Omental fat pad (tissue), 4 donors: ENCODE data around the gene VEGFA. TPM values are rescaled to one million over a fixed set of nuclear protein-coding genes. Genes with fewer than 3 reads are reported as not detected.
A peak's percentile ranks its signal among the peaks of the same experiment; 100 is the strongest.

ENCODE experiments used
- ATAC-seq: fragments of 150-250 bp; one replicate; pipeline ENCODE4 v1.9.1; 2016; ENCODE audit warnings: mild to moderate bottlenecking, moderate library complexity; ENCODE audit not compliant: low FRiP score
- DNase-seq: peaks from one replicate; pipeline ENCODE4 v3.0.0-alpha.2; 2019; ENCODE audit warnings: low spot score
- total RNA-seq, 4 donors: library from RNA; depleted of rRNA; stranded (reverse); fragments of >200 nt; gene quantifications; one replicate each; pipeline ENCODE4 v1.1.0, GENCODE V29; 2016
- TF ChIP-seq, protein P1 (sequence below), 3 donors: fragments of 450-650 bp; IDR thresholded peaks; one replicate each; pipeline ENCODE4 v1.5.1; 2016 to 2017; ENCODE audit warnings: antibody characterized with exemption in 3 of 3, mild to moderate bottlenecking in 3 of 3, moderate library complexity in 2 of 3

The VEGFA gene
- total RNA-seq, 4 donors from 2014 or later, result 157 to 656 (median 510) TPM

DNA sequence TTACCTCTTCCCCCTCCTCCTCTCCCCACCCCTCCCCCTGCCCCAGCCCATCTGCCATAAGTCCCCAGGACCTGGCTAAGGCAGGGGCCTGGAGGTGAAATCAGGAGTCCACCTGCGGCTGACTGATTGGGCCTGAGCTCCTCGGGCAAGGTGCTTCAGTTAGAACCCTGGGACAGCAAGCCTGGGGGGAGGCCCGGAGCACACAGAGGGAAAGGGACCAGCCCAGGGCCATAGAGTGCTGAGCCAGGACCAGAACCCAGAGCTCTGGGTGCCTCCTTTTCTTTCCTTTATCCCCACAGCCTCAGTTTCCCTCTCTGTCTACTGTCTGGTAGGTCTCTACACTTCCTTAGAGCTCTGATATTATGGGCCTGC lies 35.7 kb upstream of the VEGFA start:
- ATAC-seq (no peak), DNase-seq (no peak)
- TF ChIP-seq, protein P1, sequence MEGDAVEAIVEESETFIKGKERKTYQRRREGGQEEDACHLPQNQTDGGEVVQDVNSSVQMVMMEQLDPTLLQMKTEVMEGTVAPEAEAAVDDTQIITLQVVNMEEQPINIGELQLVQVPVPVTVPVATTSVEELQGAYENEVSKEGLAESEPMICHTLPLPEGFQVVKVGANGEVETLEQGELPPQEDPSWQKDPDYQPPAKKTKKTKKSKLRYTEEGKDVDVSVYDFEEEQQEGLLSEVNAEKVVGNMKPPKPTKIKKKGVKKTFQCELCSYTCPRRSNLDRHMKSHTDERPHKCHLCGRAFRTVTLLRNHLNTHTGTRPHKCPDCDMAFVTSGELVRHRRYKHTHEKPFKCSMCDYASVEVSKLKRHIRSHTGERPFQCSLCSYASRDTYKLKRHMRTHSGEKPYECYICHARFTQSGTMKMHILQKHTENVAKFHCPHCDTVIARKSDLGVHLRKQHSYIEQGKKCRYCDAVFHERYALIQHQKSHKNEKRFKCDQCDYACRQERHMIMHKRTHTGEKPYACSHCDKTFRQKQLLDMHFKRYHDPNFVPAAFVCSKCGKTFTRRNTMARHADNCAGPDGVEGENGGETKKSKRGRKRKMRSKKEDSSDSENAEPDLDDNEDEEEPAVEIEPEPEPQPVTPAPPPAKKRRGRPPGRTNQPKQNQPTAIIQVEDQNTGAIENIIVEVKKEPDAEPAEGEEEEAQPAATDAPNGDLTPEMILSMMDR (IDR thresholded peaks at IDR 0.05), result no peak

DNA sequence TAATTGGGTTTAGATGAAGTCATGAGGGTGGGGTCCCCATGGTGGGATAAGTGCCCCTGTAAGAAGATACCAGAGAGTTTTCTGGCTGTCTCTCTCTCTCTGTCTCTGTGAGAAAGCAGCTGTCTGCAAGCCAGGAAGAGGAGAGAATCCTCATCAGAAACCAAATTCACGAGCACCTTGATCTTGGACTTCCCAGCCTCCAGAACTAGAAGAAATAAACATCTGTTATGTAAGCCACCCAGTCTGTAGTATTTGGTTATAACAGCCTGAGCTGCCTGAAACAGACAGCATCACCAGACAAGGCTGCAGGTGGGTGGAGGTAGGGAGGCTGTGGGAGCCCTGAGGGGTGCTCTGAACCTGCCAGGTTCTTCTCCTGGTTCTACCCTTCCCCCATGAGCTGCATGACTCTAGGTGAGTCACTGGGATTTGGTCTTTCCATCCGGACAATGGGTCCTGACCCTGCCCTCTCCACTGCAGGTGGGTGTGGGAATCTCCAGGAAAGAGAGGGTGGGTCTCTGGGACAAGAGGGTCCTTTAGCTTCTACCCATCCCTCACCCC lies 34.3 kb upstream of the VEGFA start:
- DNase-seq (no peak), ATAC-seq (no peak)
- TF ChIP-seq, protein P1 (IDR thresholded peaks at IDR 0.05), result no peak

DNA sequence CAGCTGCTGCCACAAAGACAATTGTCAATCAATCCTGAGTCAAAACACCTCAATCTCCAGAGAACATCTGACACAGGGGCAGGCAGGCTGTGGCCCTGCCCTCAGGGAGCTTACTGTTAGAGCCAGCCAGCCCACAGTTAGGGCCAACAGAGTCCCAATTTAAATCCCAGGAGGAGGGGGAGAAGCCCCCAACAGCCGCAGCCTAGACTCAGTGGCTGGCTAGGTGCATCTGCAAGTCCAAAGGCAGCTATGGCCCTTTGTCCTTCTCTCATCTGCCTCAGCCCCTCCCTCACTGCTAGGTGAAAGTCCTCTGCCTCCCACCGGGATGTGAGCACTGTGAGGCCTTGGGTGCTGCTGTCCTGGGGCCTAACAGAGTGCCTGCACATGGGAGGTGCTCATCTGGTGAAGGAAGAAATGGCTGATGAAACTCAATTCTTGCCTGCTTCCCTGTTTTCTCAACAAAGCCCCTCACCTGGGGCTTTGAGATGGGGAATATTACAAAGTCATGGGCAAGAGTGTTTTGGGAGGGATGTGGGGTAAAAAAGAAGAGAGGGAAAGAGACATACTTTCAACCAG lies 33.7 kb upstream of the VEGFA start:
- TF ChIP-seq, protein P1 (IDR thresholded peaks at IDR 0.05), result no peak
- ATAC-seq (no peak), DNase-seq (no peak)

DNA sequence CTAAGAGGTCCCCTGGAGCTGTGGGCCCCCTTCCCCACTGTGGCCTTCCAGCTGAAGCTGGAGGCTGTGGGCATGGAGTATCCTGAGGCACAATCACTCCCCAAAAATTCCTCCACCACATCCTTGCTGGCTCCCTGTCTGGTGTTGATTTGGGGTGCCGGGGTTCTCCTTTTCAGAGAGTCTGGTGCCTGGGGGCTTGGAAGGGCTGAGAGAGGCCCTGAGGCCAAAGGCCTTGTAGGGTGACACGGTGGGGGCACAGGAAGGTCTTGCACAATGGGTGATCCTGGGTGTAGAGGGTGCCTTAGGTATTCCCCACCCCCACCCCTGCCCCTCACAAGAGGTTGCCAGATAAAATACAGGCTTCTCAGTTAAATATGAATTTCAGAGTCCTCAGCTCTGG lies 33.2 kb upstream of the VEGFA start:
- DNase-seq, result no peak
- TF ChIP-seq, protein P1 (IDR thresholded peaks at IDR 0.05), result no peak
- ATAC-seq, result no peak

DNA sequence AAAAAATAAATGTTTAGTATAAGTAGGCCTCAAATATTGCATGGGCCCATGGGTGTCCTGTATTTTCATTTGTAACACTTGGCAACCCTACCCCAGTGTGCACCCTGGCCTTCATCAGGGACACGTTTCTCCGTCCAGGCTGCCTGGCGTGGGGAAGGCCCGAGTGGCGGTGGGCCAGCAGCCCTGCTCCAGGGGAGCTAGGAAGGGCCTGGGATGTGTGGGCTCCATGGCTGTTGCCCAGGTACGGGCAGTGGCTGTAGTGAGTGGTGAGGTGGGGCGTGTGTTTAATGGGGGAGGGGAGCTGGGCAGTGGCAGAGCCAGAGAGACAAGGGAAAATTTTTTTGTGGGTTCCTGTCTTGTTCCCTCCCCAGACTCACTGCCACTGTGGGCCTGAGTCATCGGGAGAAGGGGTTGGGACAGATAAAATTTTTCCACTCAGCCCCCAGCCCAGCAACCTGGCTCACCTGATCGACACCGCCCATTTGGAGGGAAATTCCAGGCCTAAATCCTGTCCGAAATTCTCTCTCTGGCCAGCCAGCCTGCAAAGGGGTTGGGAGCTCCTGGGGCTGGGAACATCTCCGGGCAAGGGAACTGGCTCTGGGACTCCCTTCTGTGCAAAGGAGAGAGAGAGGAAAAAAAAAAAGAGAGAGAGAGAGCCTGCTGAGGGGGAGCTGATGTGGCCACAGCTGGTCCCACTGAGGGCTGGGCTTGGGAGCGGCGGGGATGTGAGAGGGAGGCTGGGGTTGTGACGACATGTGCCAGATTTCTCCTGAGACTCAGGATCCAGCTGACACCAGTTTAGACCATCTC lies 32.5 kb upstream of the VEGFA start:
- no peak for DNase-seq
- ATAC-seq, result peak; percentile 35
- TF ChIP-seq, protein P1 (IDR thresholded peaks at IDR 0.05), result no peak

DNA sequence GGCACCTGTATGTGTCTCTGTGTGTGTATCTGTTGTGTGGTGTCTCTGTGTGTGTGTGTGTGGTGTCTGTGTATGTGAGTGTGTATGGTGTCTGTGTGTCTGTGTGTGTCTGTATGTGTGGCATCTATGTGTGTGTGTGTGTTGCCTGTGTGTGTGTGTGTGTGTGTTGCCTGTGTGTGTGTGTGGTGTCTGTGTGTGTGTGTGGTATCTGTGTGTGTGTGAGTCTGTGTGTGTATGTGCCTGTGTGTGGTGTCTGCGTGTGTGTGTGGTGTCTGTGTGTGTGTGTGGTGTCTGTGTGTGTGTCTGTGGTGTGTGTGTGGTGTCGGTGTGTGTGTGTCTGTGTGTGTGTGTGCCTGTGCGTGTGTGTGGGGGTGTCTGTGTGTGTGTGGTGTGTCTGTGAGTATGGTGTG lies 31.7 kb upstream of the VEGFA start:
- DNase-seq, result no peak
- no peak for ATAC-seq
- TF ChIP-seq, protein P1 (IDR thresholded peaks at IDR 0.05), result no peak
